HG03108 (cell line): Measurements from ENCODE around the gene RAPGEF2.
"Not testable (repeated sequence)": the region's sequence is repeated elsewhere in the genome, so short reads cannot be mapped to it uniquely, and the experiment has no call there.

Experiments used
- ATAC-seq: cut with Tn5 transposase; IDR thresholded peaks from one replicate; pipeline ENCODE4 v1.9.1; 2021; ENCODE audit warnings: moderate library complexity; ENCODE audit not compliant: unreplicated experiment

The RAPGEF2 gene

GRCh38 chr4:159297091-159297490 is 194.2 kb downstream of the RAPGEF2 start:
- no peak for ATAC-seq

GRCh38 chr4:159298502-159298901 is 195.6 kb downstream of the RAPGEF2 start:
- ATAC-seq = peak; percentile 57

GRCh38 chr4:159303435-159303834 is 200.6 kb downstream of the RAPGEF2 start:
- no peak for ATAC-seq

- no peak for ATAC-seq
These were observed 202.2 kb downstream of the RAPGEF2 start for GRCh38 chr4:159305129-159305528.

GRCh38 chr4:159307929-159308328 is 205.1 kb downstream of the RAPGEF2 start:
- ATAC-seq = no peak

- ATAC-seq = no peak
These were observed 205.9 kb downstream of the RAPGEF2 start for GRCh38 chr4:159308566-159309340.

GRCh38 chr4:159312236-159312635 is 209.4 kb downstream of the RAPGEF2 start:
- no peak for ATAC-seq

- ATAC-seq = not testable (repeated sequence)
These were observed 213.0 kb downstream of the RAPGEF2 start for GRCh38 chr4:159315879-159316278.

GRCh38 chr4:159317203-159317602 is 214.3 kb downstream of the RAPGEF2 start:
- no peak for ATAC-seq

- ATAC-seq = no peak
These were observed 216.1 kb downstream of the RAPGEF2 start for GRCh38 chr4:159319027-159319426.

GRCh38 chr4:159326480-159326879 is 223.6 kb downstream of the RAPGEF2 start:
- ATAC-seq = no peak

GRCh38 chr4:159328766-159329165 is 225.9 kb downstream of the RAPGEF2 start:
- ATAC-seq = no peak

GRCh38 chr4:159334461-159334860 is 231.6 kb downstream of the RAPGEF2 start:
- no peak for ATAC-seq

GRCh38 chr4:159337041-159337440 is 234.2 kb downstream of the RAPGEF2 start:
- no peak for ATAC-seq

- ATAC-seq = no peak
These were observed 238.6 kb downstream of the RAPGEF2 start for GRCh38 chr4:159341522-159341921.

- ATAC-seq = no peak
These were observed 239.5 kb downstream of the RAPGEF2 start for GRCh38 chr4:159342374-159342773.

- ATAC-seq = no peak
These were observed 240.2 kb downstream of the RAPGEF2 start for GRCh38 chr4:159343116-159343515.

GRCh38 chr4:159344877-159345276 is 242.0 kb downstream of the RAPGEF2 start:
- no peak for ATAC-seq

GRCh38 chr4:159346681-159347080 is 243.8 kb downstream of the RAPGEF2 start:
- no peak for ATAC-seq

GRCh38 chr4:159347813-159348212 is 244.9 kb downstream of the RAPGEF2 start:
- no peak for ATAC-seq

- no peak for ATAC-seq
These were observed 246.5 kb downstream of the RAPGEF2 start for GRCh38 chr4:159349332-159349731.

GRCh38 chr4:159352609-159353008 is 249.7 kb downstream of the RAPGEF2 start:
- ATAC-seq = no peak
